Stomach (tissue), 4 donors: ENCODE measurements around the gene SPAAR.

Source experiments
- CTCF ChIP-seq, 7 experiments: fragments of 450-650 bp in 4 of 7; fragments of 200-600 bp in 3 of 7; sonication (generic) in 3 of 7; IDR thresholded peaks; one replicate each; pipeline ENCODE4 v1.5.1; 2016 to 2019; ENCODE audit warnings: antibody characterized with exemption in 7 of 7, control low read depth in 2 of 7, mild to moderate bottlenecking in 1 of 7
- EP300 ChIP-seq: sonication (generic); formaldehyde crosslinking; IDR thresholded peaks from one replicate; pipeline ENCODE4 v1.6.1; 2017; ENCODE audit warnings: antibody characterized with exemption
- POLR2A ChIP-seq, 4 donors: fragments of 450-650 bp; IDR thresholded peaks; one replicate each; pipeline ENCODE4 v1.6.1; 2016; ENCODE audit warnings: antibody characterized with exemption in 4 of 4, control low read depth in 2 of 4, mild to moderate bottlenecking in 1 of 4, moderate library complexity in 1 of 4

- TF ChIP-seq CTCF (IDR thresholded peaks at IDR 0.05) (no peak), POLR2A (IDR thresholded peaks at IDR 0.05) (no peak), EP300 (no peak)
Measured at GRCh38 chr9:35956651-35957050, 47.4 kb downstream of the SPAAR start.
